ENCODE data around the gene TRNP1.
A peak's percentile ranks its signal among the peaks of the same experiment; 100 is the strongest.
"Not testable (repeated sequence)": the region's sequence is repeated elsewhere in the genome, so short reads cannot be mapped to it uniquely, and the experiment has no call there.

The TRNP1 gene

DNA sequence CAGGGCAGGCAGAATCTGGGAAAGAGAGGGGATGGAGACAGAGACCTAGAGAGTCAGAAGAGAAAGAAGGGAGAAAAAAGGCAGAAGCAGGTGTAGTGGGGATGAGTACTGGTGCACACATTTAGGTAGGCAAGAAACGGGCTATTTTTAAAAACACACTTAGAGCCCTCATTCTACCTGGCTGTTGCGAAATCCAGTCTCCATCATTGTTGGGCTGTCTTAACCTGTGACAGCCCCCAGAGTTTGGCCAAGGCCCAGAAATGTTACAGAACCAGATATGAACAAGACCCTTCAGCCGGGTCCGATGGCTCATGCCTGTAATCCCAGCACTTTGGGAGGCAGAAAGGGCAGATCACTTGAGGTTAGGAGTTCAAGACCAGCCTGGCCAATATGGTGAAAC lies 20.7 kb upstream of the TRNP1 start:
- no peak for DNase-seq (ENCODE audit: low spot score)

DNA sequence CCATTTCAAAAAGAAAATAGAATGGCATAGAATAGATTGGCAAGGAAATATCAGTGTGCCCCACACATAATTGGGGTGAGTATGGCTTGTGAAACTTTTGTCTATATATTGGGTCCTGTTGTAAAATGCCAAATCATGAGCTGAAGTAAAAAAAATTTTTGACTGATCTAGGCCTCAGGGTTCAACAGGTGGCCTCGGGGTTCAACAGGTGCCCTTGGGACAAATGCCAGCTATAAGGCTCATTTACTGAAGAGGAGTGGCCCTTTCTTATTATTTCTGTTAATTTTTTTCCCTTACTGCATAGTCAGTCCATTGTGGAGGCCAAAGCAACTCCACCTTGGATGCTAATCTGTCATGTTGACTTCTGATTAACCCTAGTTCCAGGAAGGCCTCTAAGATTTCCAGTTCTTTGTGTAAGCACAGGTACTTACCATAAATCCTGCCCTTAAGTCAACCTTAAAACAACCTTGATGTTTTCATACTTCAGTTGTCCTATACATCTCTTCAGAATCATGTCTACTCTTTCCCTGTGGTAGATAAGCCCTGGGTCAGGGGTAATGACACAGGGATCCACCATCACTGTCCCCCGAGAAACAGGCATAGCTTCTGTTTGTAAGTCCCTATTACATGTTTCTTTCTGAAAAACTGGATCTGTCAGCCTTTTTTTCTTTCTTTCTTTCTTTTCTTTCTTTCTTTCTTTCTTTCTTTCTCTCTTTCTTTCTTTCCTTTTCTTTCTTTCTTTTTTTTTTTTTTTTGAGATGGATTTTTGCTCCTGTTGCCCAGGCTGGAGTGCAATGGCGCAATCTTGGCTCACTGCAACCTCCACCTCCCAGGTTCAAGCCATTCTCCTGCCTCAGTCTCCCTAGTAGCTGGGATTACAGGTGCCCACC lies 16.6 kb upstream of the TRNP1 start:
- no peak for DNase-seq (ENCODE audit: low spot score)

DNA sequence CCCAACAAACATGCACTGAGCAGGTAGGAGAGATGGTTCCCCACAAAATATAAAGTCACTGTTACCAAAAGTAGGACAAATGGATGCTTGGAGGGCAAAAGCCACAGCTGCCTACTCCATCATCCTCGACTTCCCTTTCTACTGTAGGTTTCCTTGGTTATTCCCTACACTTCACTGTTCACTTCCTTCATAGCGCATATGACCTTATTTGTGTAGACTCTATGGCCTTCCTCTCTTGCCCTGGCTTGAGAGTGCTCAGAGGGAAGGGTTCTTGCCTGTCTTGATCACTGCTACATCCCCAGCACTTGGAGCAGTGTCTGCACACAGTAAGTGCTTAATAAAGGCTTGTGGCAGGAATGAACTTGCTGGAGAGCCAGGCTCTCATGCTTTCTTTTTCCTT lies 14.6 kb upstream of the TRNP1 start:
- no peak for DNase-seq (ENCODE audit: low spot score)

DNA sequence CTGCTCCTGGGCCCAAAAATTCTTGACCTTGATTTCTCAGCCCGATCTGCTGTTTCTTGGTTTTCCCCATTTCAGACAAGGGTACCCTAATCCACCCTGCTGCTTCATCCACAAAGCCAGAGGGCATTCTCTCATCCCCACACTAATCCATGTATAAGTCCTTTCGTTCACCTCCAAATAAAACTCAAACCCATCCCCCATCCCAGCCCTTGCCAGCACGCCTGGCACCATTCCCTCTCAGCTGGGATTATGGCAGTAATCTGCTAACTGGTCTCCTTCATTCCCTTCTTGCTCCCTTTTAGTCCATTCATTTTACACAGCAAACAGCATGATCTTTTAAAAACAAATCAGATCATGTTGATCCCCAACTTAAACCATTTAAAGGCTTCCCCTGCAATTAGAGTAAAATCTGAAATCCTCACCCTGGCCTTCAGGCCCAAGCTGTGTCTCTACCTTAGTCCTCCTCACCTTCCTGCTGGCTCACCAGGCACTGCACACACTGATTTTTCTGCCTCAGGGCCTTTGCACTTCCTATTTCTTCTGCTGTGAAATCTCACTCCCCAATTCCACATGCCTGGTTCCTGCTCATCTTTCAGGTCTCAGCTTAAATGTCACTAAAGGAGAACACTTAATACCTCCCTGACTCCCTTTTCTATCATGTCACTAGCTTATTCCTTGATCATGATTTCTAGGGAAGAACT lies 12.2 kb upstream of the TRNP1 start:
- no peak for DNase-seq (ENCODE audit: low spot score)

DNA sequence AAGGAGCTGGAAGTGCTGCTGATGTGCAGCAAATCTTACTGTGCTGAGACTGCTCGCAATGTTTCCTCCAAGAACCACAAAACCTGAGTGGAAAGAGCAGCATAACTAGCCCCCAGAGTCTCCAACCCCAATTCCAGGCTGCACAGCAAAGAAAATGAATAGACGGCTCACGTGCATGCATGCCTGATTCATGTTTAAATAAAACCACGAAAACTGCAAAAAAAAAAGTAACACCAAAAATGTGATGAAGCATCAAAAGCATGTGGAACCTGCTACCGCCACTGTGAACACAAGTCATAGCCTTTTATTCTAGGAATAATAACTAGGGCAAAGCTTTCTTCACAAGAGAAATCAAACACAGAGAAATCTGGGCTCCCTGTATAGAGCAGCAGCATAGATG lies 9.6 kb upstream of the TRNP1 start:
- no peak for DNase-seq (ENCODE audit: low spot score)

DNA sequence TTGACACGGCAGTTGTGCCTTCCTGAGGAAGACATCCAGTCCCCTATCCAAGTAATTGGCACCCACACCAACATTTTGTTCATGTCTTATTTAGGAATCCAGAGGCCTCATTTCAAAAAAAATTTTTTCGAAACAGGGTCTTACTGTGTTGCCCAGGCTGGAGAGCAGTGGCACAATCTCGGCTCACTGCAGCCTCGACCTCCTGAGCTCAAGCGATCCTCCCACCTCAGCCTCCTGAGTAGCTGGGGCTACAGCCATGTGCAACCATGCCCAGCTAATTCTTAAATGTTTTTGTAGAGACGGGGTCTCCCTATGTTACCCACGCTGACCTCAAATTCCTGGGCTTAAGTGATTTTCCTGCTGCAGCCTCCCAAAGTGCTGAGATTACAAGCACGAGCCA lies 9.2 kb upstream of the TRNP1 start:
- DNase-seq (ENCODE audit: low spot score), result no peak

DNA sequence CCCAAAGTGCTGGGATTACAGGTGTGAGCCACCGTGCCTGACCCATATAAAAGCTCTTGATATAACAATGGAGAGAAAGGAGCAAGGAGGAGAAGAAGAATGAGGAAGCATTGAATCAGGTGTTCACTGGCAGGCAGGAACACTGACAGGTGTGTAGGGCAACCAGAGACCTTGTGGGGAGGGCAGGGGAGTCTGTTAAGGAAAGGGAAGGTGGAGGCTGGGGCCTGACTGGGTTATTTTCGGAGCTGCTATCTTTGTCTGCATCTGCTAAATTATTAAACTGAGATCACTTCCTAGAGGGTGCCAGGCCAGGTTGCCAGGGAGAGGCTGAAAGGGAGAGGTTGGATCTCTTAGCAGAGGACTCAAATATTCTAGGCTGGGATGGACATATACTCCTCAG lies 6.8 kb upstream of the TRNP1 start:
- DNase-seq (ENCODE audit: low spot score), result no peak

DNA sequence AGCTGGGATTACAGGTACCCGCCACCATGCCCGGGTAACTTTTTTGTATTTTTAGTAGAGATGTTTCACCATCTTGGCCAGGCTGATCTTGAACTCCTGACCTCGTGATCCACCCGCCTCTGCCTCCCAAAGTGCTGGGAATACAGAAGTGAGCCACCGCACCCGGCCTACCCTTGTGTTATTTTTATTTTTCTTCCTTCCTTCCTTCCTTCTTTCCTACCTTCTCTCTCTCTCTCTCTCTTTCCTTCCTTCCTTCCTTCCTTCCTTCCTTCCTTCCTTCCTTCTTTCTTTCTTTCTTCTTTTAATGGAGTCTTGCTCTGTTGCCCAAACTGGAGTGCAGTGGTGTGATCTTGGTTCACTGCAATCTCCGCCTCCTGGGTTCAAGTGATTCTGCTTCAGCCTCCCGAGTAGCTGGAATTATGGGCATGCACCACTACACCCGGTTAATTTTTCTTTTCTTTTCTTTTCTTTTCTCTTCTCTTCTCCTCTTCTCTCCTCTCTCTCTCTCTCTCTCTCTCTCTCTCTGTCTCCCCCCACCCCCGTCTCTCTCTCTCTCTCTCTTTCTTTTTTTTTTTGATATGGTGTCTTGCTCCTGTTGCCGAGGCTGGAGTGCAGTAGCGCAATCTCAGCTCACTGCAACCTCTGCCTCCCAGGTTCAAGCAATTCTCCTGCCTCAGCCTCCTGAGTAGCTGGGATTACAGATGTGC lies 3.9 kb upstream of the TRNP1 start:
- not testable (repeated sequence) for DNase-seq (ENCODE audit: low spot score)

DNA sequence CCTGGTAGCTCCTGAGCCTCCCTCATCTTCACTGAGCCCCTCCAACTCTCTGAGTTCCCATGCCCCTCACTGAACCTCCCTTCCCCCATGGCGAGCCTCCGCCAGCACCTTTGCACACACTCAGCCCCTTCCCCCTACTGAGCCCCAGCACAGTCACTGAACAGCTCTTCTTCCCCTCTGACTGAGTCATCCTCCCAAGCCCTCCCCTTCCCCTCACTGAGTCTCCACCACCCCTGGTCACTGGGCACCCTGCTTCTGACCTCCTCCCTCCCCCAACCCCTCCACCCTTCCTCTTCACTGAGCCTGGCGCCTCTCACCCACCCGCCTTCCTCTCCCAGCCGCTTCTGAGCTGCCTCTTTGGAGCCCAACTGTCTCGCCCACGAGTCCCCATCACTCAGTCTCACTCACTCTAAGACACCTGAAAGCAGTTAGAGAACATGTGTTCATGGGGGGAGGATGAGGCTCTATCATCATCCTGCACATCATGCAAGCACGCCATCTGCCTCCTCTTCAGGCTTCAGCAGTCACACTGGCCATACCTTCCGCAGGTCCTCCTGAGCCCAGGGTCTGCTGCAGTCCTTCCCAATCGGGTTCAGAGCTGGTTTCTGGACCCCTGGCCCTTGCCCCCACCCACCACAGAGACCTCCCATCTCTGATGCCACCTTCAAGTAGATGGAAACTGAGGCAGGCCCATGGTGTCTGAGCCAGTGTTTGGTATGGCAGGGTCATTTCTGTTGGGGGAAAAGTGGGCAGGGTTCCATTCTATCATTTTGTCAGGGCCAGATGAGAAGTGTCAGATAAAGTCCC lies 2.0 kb upstream of the TRNP1 start:
- no peak for DNase-seq (ENCODE audit: low spot score)

DNA sequence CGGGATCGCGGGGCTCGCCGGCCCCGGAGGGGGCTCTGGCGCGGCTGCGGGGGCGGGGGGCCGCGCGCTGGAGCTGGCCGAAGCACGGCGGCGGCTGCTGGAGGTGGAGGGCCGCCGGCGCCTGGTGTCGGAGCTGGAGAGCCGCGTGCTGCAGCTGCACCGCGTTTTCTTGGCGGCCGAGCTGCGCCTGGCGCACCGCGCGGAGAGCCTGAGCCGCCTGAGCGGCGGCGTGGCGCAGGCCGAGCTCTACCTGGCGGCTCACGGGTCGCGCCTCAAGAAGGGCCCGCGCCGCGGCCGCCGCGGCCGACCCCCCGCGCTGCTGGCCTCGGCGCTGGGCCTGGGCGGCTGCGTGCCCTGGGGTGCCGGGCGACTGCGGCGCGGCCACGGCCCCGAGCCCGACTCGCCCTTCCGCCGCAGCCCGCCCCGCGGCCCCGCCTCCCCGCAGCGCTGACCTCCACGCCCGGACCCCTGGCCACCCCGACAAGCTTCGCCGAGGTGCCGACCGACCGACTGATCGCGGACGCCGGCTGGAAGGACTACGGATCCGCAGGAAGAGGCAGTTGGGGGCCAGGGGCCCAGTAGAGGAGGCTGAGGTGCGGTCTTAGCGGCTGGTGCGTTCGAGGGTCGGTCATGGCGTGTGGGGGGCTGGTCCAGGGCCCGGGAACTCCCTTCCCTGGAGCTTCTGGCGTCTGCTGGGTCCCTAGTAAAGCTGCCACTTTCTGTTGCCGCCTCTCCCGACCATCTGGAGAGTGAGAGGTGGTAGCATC lies 711 bp downstream of the TRNP1 start:
- DNase-seq (ENCODE audit: low spot score), result no peak

DNA sequence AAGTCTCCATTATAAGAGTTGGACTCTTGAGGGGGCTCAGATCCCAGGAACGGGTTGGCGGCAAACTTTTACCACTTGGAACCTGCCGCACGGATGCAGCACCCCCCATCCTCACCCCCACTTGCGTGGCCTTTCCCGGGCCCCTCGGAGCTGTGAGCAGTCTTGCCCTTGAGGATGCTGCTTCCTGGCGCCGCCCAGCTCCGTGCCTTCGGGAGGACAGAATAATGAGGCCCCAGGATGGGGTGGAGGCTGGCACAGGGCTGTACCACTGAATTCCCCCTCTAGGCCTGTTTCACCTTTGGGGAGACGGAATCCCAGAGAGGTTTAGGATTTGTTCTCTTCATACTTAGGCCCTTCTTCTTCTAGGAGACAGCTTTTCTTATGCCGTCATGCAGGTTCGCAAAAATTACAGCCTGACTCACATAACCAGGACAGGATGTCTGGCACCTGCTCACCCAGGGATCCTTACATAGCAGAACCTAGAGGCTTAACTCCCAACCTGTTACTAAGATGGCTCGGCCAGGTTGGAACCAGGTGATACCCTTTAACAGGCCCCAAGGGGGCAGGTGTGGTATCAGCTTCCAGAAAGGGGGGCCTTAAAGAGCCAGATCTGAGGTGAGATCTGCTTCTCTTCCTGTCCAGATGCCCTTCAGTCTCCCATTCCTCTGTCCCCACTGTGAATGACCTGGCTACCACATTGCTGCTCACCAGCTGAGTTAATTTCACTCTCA lies 1.5 kb downstream of the TRNP1 start:
- DNase-seq (ENCODE audit: low spot score), result no peak

DNA sequence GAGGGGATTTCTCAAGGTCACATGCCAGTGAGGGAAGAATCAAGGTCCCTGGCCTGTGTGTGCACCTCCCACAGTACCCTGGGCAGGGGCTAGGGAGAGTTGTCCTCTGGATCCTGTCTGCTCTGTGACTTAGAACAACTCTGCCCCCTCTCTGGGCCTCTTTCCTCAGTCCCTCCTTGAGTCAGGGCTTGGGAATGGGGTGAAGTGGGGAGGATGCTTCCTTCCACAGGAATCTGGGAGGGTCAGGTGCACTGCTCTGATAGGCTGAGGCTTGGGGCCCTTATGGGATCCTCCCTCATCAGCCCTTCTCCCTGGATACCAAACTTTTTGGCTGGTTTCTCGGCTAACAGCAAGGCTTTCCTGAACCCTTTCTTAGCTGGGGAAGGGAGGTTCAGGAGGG lies 2.5 kb downstream of the TRNP1 start:
- DNase-seq (ENCODE audit: low spot score), result peak; percentile 84

DNA sequence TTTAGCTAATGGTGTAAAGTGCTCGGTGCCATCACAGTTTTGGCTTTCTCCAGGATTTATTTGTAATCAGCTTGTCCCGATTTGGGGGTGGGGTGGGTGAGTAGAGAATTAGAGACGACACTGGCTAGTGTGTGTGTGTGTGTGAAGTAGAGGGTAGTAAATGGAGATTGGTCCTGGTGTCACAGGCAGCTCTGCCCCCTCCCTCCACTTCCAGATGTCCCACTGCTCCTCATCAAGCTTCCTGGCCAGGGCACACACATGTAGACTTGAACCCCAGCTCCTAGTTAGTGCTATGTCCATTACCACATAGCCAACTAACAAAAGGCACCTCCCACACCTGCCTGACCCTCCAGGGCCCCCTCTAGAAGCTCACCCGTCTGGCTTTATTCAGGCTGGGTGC lies 3.2 kb downstream of the TRNP1 start:
- DNase-seq (ENCODE audit: low spot score), result no peak

DNA sequence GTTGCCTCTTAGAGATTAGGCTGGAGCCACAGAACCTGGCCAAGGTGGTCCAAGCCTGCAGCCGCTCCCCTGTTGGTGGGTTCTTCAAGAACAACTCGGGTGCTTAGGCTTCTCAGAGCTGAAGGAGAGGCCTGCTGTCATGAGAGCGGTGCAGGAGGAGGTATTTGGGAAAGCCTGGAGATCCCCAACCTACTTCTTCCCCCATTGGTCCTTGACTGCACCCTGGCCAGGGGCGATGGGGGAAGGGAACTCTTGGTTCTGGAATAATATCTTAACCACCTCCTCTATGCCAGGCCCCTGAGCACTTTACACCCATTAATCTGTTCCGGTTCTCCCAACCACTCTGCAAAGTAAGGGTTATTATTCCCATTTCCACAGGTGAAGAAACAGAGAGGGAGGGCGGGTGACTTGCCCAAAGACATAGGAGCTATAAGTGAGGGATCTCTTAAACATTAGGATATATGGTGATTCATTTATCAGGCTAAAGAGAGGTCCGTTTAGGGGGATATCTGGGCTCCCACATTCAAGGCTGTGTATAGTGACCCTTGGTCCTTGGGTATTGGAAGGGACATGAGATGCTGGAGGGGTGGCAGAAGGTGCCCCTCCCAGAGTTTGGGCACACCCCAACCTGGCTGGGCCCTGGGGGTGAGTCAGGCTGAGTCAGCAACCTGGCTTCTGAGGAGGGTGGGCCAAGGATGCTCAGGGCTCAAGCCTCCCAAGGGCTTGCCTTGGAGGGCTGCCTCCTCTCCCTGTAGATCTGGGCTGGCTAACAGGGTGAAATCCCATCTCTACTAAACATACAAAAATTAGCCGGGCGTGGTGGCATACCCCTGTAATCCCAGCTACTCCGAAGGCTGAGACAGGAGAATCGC lies 5.2 kb downstream of the TRNP1 start:
- no peak for DNase-seq (ENCODE audit: low spot score)

DNA sequence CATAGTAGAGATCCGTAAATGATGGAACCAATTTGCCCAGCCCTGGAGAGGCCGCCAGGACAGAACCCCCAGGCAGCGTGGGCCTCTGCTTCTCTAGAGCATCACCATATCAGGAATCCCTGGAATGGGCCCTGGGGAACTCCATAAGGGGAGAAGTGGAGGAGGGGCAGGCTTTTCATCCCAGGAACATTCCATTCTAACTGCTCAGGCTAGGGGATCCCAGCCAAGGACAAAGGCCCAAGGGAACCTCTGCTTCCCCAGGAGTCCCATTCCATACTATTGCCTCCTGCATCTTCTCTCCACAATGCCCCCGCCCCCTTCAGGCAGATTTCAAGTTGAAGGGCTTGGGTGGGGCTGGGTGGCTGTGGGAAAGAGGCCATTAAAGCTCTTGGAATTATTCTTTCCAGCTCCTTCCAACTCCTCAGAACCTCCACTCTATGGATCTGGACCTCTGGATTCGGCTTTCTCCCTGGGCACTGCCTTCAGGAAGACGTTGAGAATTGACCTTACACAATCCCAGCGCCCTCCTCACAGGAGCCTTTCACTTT lies 6.0 kb downstream of the TRNP1 start:
- peak; percentile 98 for DNase-seq (ENCODE audit: low spot score)

DNA sequence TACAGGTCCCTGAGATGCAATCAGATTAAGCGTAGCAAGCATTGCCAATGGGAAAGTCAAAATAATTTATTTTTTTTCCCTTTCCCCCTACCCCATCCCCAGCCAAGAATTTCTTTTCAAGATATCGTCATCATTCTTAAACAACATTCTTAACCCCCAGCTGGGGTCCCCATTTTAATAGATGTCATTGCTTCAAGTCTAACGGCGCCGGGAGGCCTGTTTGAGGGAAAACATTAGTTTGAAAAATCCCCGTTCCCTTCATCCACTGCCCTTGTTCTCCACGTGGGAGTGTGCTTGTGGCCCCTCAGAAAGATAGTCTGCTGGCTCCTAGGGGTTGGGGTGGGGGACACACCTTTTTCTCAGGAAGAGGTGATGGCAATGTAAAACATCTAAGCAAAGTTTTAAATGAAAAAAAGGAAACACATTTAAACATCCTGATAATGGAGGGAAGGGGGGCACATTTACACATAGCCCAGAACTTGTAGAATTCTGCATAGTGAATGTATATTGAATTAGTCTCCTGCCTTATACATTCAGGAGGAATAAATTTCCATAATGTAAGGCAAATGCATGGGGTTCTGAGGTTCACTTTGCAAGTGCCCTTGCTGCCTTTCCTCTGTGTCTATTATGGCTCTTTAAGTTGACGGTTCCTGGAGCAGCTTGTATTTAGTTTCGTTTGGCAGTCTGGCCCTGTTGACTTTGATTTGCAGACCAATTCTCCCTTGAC lies 6.8 kb downstream of the TRNP1 start:
- DNase-seq (ENCODE audit: low spot score), result no peak

DNA sequence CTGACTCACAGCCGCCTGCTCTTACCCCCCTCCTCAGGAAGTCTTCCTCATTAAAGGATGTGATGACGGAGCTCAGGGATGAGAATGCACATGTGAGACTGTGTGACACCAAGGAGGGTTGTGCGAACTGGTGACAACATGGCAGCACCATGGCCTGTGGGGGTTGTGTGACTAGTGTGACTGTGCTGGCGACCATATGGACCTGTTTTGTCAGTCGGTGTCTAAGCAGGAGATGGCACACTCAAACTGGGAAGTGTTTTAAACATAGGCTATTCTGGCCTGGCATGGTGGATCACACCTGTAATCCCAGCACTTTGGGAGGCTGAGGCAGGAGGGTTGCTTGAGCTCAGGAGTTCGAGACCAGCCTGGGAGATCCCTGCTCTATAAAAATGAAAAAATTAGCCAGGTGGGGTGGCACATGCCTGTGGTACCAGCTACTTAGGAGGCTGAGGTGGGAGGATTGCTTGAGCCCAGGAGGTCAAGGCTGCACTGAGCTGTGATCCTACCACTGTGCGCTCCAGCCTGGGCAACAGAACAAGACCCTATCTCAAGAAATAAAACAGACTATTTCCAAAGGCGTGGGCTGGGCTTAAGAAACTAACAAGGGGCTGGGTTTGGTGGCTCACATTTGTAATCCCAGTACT lies 7.4 kb downstream of the TRNP1 start:
- DNase-seq (ENCODE audit: low spot score), result no peak
